Glutamatergic neuron (in vitro differentiated cells): ENCODE results near the gene HTR1E. TPM values are rescaled to one million over a fixed set of nuclear protein-coding genes. Genes with fewer than 3 reads are reported as not detected.
"Not testable (repeated sequence)": the region's sequence is repeated elsewhere in the genome, so short reads cannot be mapped to it uniquely, and the experiment has no call there.

Experiments
- DNase-seq: peaks from one replicate; pipeline ENCODE4 v3.0.0; 2022
- H3K27ac Mint-ChIP-seq: one replicate; pipeline ENCODE4 v1.8.0; 2020; ENCODE audit warnings: mild to moderate bottlenecking, mixed read lengths, inconsistent platforms; ENCODE audit not compliant: unreplicated experiment
- H3K27me3 Mint-ChIP-seq: one replicate; pipeline ENCODE4 v1.8.0; 2020; ENCODE audit warnings: mild to moderate bottlenecking, moderate library complexity, mixed read lengths, inconsistent platforms; ENCODE audit not compliant: unreplicated experiment
- H3K36me3 Mint-ChIP-seq: one replicate; pipeline ENCODE4 v1.8.0; 2020; ENCODE audit warnings: mild to moderate bottlenecking, mixed read lengths, inconsistent platforms; ENCODE audit not compliant: unreplicated experiment
- H3K4me1 Mint-ChIP-seq: one replicate; pipeline ENCODE4 v1.8.0; 2020; ENCODE audit warnings: mild to moderate bottlenecking, low read depth, mixed read lengths, inconsistent platforms; ENCODE audit not compliant: unreplicated experiment
- H3K4me3 Mint-ChIP-seq: one replicate; pipeline ENCODE4 v1.8.0; 2020; ENCODE audit warnings: mild to moderate bottlenecking, mixed read lengths, inconsistent platforms; ENCODE audit not compliant: unreplicated experiment
- H3K9me3 Mint-ChIP-seq: one replicate; pipeline ENCODE4 v1.8.0; 2020; ENCODE audit warnings: mild to moderate bottlenecking, moderate library complexity, mixed read lengths, inconsistent platforms; ENCODE audit not compliant: unreplicated experiment
- long read RNA-seq: library from polyadenylated mRNA; unstranded; transcript quantifications from one replicate; pipeline ENCODE4 v2.0.0, GENCODE V29; 2020; ENCODE audit not compliant: unreplicated experiment
- total RNA-seq: library from RNA; stranded (reverse); fragmentation: NEBNext Ultra II Directional; extraction: Animal tissue kit (Norgen Biotek cat#: 25700); gene quantifications from one replicate; pipeline ENCODE4 v1.2.1, GENCODE V29; 2021; ENCODE audit not compliant: unreplicated experiment
- TF ChIP-seq, protein P1 (sequence below): fragments of 200-600 bp; sonication (generic); IDR thresholded peaks from one replicate; pipeline ENCODE4 v1.5.0; 2021; ENCODE audit not compliant: partially characterized antibody, unreplicated experiment

Gene HTR1E
- total RNA-seq: 0.34 TPM
- long read RNA-seq, partial matches to known transcripts: 0 of 1 reads
- long read RNA-seq, other reads (novel, unspliced or antisense): 0 of 1 reads

- Mint-ChIP-seq H3K4me3 (peak within 1 kb of the TSS; percentile 86), H3K36me3 (no peaks in the 10 kb centered on the region), H3K4me1 (peaks cover 2% of the 10 kb centered on the region), H3K27me3 (peaks cover 5% of the 10 kb centered on the region), H3K9me3 (no peaks in the 10 kb centered on the region), H3K27ac (no peak within 1 kb of the TSS)
- DNase-seq: peak; percentile 84
- TF ChIP-seq, protein P1, sequence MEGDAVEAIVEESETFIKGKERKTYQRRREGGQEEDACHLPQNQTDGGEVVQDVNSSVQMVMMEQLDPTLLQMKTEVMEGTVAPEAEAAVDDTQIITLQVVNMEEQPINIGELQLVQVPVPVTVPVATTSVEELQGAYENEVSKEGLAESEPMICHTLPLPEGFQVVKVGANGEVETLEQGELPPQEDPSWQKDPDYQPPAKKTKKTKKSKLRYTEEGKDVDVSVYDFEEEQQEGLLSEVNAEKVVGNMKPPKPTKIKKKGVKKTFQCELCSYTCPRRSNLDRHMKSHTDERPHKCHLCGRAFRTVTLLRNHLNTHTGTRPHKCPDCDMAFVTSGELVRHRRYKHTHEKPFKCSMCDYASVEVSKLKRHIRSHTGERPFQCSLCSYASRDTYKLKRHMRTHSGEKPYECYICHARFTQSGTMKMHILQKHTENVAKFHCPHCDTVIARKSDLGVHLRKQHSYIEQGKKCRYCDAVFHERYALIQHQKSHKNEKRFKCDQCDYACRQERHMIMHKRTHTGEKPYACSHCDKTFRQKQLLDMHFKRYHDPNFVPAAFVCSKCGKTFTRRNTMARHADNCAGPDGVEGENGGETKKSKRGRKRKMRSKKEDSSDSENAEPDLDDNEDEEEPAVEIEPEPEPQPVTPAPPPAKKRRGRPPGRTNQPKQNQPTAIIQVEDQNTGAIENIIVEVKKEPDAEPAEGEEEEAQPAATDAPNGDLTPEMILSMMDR: peak; percentile 70
Observed at GRCh38 chr6:86937219-86938079, at the start of gene HTR1E. Gene HTR1E (plus strand): TSS chr6:86937528. CDS start chr6:87015335, 77,807 bp downstream.

- H3K9me3 Mint-ChIP-seq: no peaks in the 10 kb centered on the region
- no peak overlapping the region for H3K4me3 Mint-ChIP-seq
- no peaks in the 10 kb centered on the region for H3K4me1 Mint-ChIP-seq
- TF ChIP-seq, protein P1: no peak
- peaks cover 3% of the 10 kb centered on the region for H3K27me3 Mint-ChIP-seq
- H3K36me3 Mint-ChIP-seq: no peaks in the 10 kb centered on the region
- no peak overlapping the region for H3K27ac Mint-ChIP-seq
- no peak for DNase-seq
Observed at GRCh38 chr6:86888301-86888700, 49.0 kb upstream of the HTR1E start.

DNA sequence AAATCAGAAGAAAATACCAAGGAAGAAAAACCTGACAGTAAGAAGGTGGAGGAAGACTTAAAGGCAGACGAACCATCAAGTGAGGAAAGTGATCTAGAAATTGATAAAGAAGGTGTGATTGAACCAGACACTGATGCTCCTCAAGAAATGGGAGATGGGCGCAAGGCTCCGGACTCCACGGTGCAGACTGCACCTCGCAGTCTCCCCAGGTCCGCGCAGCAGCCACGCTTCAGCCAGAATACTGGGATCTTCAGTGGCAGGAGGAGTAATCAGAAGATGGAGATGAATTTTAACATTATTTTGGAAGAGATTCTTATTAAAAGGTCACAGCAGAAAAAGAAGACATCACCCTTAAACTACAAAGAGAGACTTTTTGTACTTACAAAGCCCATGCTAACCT is 40.1 kb upstream of the HTR1E start:
- H3K4me3 Mint-ChIP-seq, H3K27ac Mint-ChIP-seq, H3K36me3 Mint-ChIP-seq, H3K9me3 Mint-ChIP-seq, H3K27me3 Mint-ChIP-seq, DNase-seq, H3K4me1 Mint-ChIP-seq: not testable (repeated sequence)

GRCh38 chr6:86913795-86914194 is 23.5 kb upstream of the HTR1E start:
- no peaks in the 10 kb centered on the region for H3K27me3 Mint-ChIP-seq
- DNase-seq: no peak
- H3K4me3 Mint-ChIP-seq: no peak overlapping the region
- TF ChIP-seq, protein P1: no peak
- no peak overlapping the region for H3K27ac Mint-ChIP-seq
- no peaks in the 10 kb centered on the region for H3K9me3 Mint-ChIP-seq
- no peaks in the 10 kb centered on the region for H3K36me3 Mint-ChIP-seq
- no peaks in the 10 kb centered on the region for H3K4me1 Mint-ChIP-seq

DNA sequence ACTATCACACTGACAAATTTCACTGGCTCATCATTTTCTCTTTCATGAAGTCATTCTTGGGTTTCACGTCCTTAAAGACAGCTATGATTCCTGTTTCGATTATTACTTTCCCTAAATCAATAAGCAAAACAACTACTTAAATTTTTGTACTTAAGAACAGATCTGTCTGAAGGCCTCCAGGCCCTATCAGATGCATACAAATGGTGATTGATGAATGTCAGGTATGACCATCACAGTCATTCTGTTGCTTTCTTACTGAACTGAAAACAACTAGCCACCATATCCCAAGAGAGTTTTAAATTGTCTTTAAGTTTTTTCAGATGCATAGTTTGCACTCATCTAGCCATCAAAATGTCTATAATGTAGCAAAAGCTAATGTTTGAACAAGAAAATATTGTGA is 20.9 kb upstream of the HTR1E start:
- no peak for DNase-seq
- Mint-ChIP-seq H3K9me3 (no peaks in the 10 kb centered on the region), H3K4me1 (no peaks in the 10 kb centered on the region), H3K4me3 (no peak overlapping the region), H3K27me3 (no peaks in the 10 kb centered on the region), H3K36me3 (no peaks in the 10 kb centered on the region), H3K27ac (no peak overlapping the region)
- TF ChIP-seq, protein P1: no peak

DNA sequence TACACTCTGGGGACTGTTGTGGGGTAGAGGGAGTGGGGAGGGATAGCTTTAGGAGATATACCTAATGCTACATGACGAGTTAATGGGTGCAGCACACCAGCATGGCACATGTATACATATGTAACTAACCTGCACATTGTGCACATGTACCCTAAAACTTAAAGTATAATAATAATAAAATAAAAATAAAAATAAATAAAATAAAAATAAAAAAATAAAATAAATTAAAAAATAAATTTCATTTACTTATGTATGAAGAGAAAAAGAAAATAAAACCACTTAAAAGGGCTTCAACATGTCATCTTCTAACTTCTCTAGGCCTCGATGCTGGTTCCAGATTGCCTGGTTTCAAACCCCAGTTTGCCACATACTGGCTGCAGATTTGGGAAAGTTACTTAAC is 10.2 kb upstream of the HTR1E start:
- H3K4me1 Mint-ChIP-seq, H3K27ac Mint-ChIP-seq, H3K27me3 Mint-ChIP-seq, H3K4me3 Mint-ChIP-seq, H3K9me3 Mint-ChIP-seq, H3K36me3 Mint-ChIP-seq, DNase-seq: not testable (repeated sequence)

- H3K9me3 Mint-ChIP-seq, H3K27me3 Mint-ChIP-seq, DNase-seq, H3K4me1 Mint-ChIP-seq, H3K36me3 Mint-ChIP-seq, H3K27ac Mint-ChIP-seq, H3K4me3 Mint-ChIP-seq: not testable (repeated sequence)
Observed at GRCh38 chr6:86927859-86928258, 9.5 kb upstream of the HTR1E start.
